HEK293 (cell line): Measurements from ENCODE around the gene IRX6.

ENCODE experiments used
- CTCF ChIA-PET: fragments of 350-600 bp; formaldehyde crosslinking; extraction: SDS; loops from one replicate; lab custom pipeline; 2021; ENCODE audit warnings: antibody characterized with exemption; lab: Yijun Ruan, JAX
- POLR2A ChIA-PET: fragments of 300-600 bp; formaldehyde crosslinking; extraction: SDS; loops from one replicate; lab custom pipeline; 2020; ENCODE audit warnings: antibody characterized with exemption, inconsistent platforms; lab: Yijun Ruan, JAX
- H3K27ac ChIP-seq: fragments of 200-500 bp; sonication (Bioruptor generic); 2 replicates; pipeline ENCODE4 v1.5.1; 2014; ENCODE audit warnings: low read depth, low read length, control low read depth, inconsistent platforms; ENCODE audit errors: extremely low read depth
- H3K36me3 ChIP-seq, 2 experiments: fragments of 200-500 bp in 1 of 2; sonication (Bioruptor generic) in 1 of 2; 1 replicate in 1 of 2; 2 replicates in 1 of 2; pipeline ENCODE4 v1.5.1; 2014 to 2017; ENCODE audit warnings: inconsistent platforms in 2 of 2, low read length in 2 of 2; ENCODE audit not compliant: control insufficient read depth in 2 of 2, insufficient read depth in 1 of 2
- H3K4me1 ChIP-seq: fragments of 200-500 bp; sonication (Bioruptor generic); 2 replicates; pipeline ENCODE4 v1.5.1; 2014; ENCODE audit warnings: mild to moderate bottlenecking, low read length, inconsistent platforms; ENCODE audit not compliant: control insufficient read depth, insufficient read depth
- H3K4me3 ChIP-seq: 2 replicates; pipeline ENCODE4 v1.5.1; 2011; ENCODE audit warnings: low read depth, mild to moderate bottlenecking, control low read depth, low read length, moderate library complexity
- H3K9me3 ChIP-seq: fragments of 200-500 bp; sonication (Bioruptor generic); 2 replicates; pipeline ENCODE4 v1.5.1; 2014; ENCODE audit warnings: low read depth, low read length, inconsistent platforms; ENCODE audit not compliant: control insufficient read depth, insufficient read depth
- GLI2 ChIP-seq: fragments of 450-650 bp; formaldehyde crosslinking; IDR thresholded peaks from 2 replicates; pipeline ENCODE4; 2017; ENCODE audit warnings: missing biosample characterization, missing genetic modification characterization, low read depth, borderline replicate concordance
- KLF8 ChIP-seq: fragments of 450-650 bp; formaldehyde crosslinking; IDR thresholded peaks from 2 replicates; pipeline ENCODE4 v1.5.1; 2016; ENCODE audit warnings: missing biosample characterization, missing genetic modification characterization
- SALL2 ChIP-seq: fragments of 450-650 bp; formaldehyde crosslinking; IDR thresholded peaks from 2 replicates; pipeline ENCODE4 v1.5.0; 2017; ENCODE audit warnings: missing biosample characterization, mild to moderate bottlenecking, missing genetic modification characterization, borderline replicate concordance
- SP7 ChIP-seq: fragments of 450-650 bp; formaldehyde crosslinking; IDR thresholded peaks from 2 replicates; pipeline ENCODE4 v1.5.1; 2016; ENCODE audit warnings: missing biosample characterization, missing genetic modification characterization
- ZBTB1 ChIP-seq: fragments of 450-650 bp; formaldehyde crosslinking; IDR thresholded peaks from 2 replicates; pipeline ENCODE4 v1.5.1; 2016; ENCODE audit warnings: missing biosample characterization, missing genetic modification characterization
- ZNF112 ChIP-seq: fragments of 450-650 bp; formaldehyde crosslinking; IDR thresholded peaks from 2 replicates; pipeline ENCODE4 v1.5.0; 2017; ENCODE audit warnings: missing biosample characterization, missing genetic modification characterization
- ZNF24 ChIP-seq: fragments of 450-650 bp; formaldehyde crosslinking; IDR thresholded peaks from 2 replicates; pipeline ENCODE4 v1.5.1; 2016; ENCODE audit warnings: missing biosample characterization, missing genetic modification characterization
- ZNF416 ChIP-seq: fragments of 450-650 bp; formaldehyde crosslinking; IDR thresholded peaks from 2 replicates; pipeline ENCODE4 v1.5.1; 2016; ENCODE audit warnings: missing biosample characterization, missing genetic modification characterization
- ZNF510 ChIP-seq: fragments of 450-650 bp; formaldehyde crosslinking; IDR thresholded peaks from 2 replicates; pipeline ENCODE4 v1.5.1; 2018; ENCODE audit warnings: mild to moderate bottlenecking, missing genetic modification characterization, missing biosample characterization; ENCODE audit not compliant: insufficient replicate concordance
- ZNF529 ChIP-seq: fragments of 450-650 bp; formaldehyde crosslinking; IDR thresholded peaks from 2 replicates; pipeline ENCODE4 v1.5.1; 2017; ENCODE audit warnings: missing genetic modification characterization, missing biosample characterization; ENCODE audit not compliant: insufficient replicate concordance
- ZNF548 ChIP-seq: fragments of 450-650 bp; formaldehyde crosslinking; IDR thresholded peaks from 2 replicates; pipeline ENCODE4 v1.5.1; 2016; ENCODE audit warnings: missing biosample characterization, missing genetic modification characterization
- ZNF585B ChIP-seq: fragments of 450-650 bp; formaldehyde crosslinking; IDR thresholded peaks from 2 replicates; pipeline ENCODE4 v1.5.1; 2016; ENCODE audit warnings: missing biosample characterization, missing genetic modification characterization
- ZNF626 ChIP-seq: fragments of 450-650 bp; sonication (Bioruptor Pico); formaldehyde crosslinking; IDR thresholded peaks from 2 replicates; pipeline ENCODE4 v1.5.1; 2018; ENCODE audit warnings: missing biosample characterization, missing genetic modification characterization, inconsistent platforms
- ZNF792 ChIP-seq: fragments of 450-650 bp; formaldehyde crosslinking; IDR thresholded peaks from 2 replicates; pipeline ENCODE4 v1.5.1; 2016; ENCODE audit warnings: missing biosample characterization, missing genetic modification characterization
- ZSCAN23 ChIP-seq: fragments of 450-650 bp; formaldehyde crosslinking; IDR thresholded peaks from 2 replicates; pipeline ENCODE4 v1.5.1; 2016; ENCODE audit warnings: missing biosample characterization, missing genetic modification characterization
- TF ChIP-seq, protein P1 (sequence below): fragments of 450-650 bp; formaldehyde crosslinking; IDR thresholded peaks from 2 replicates; pipeline ENCODE4 v1.5.1; 2016; ENCODE audit warnings: missing biosample characterization, missing genetic modification characterization
- TF ChIP-seq, protein P2 (sequence below): fragments of 450-650 bp; formaldehyde crosslinking; IDR thresholded peaks from 2 replicates; pipeline ENCODE4 v1.5.1; 2016; ENCODE audit warnings: missing biosample characterization, missing genetic modification characterization
- TF ChIP-seq, protein P3 (sequence below): fragments of 450-650 bp; formaldehyde crosslinking; IDR thresholded peaks from 2 replicates; pipeline ENCODE4 v1.5.1; 2017; ENCODE audit warnings: missing biosample characterization, mild to moderate bottlenecking, missing genetic modification characterization, moderate library complexity
- TF ChIP-seq, protein P4 (sequence below): fragments of 450-650 bp; formaldehyde crosslinking; conservative IDR thresholded peaks from 2 replicates; pipeline ENCODE4 v1.5.1; 2016; ENCODE audit warnings: low read depth, missing biosample characterization, missing genetic modification characterization

Gene IRX6

DNA sequence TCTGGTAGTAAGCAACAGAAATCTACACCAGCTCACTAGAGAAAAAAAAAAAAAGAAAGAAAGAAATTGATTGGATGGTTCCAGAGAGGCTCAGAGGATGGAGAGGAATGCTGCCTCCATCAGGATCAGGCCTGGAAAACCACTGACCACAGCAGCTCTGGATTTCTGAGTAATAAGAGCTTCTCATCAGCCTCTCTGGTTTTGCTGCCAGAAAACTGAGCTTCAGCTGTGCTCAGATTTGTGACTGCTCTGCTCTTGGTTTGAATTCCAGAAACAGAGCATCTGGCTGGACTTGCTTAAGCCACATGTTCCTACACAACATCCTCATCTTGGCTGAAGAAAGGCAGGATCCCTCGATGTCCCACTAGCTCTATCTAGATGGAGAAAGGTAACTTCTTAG lies 25.9 kb downstream of the IRX6 start:
- CTCF ChIA-PET, result interaction anchor here (0.6 to 0.7 kb wide), 3 partner anchors 287 to 969 kb away, joined by 3 to 4 read pairs (median 4); no protein-coding TSS in a partner anchor
- H3K4me1 ChIP-seq, result no peaks in the 10 kb centered on the region
- POLR2A ChIA-PET, result no interaction called here
- H3K36me3 ChIP-seq, result no peaks in the 10 kb centered on the region
- no peak overlapping the region for H3K4me3 ChIP-seq
- TF ChIP-seq GLI2 (tag by site-specific recombination), result no peak
- TF ChIP-seq ZNF24 (tag by site-specific recombination), result no peak
- no peak for TF ChIP-seq ZNF510
- no peak for TF ChIP-seq ZNF548
- no peak for TF ChIP-seq ZNF112 (tag by site-specific recombination)
- TF ChIP-seq ZNF792 (tag by site-specific recombination), result no peak
- TF ChIP-seq SALL2 (tag by site-specific recombination), result no peak
- no peak for TF ChIP-seq SP7 (tag by site-specific recombination)
- TF ChIP-seq, protein P1, sequence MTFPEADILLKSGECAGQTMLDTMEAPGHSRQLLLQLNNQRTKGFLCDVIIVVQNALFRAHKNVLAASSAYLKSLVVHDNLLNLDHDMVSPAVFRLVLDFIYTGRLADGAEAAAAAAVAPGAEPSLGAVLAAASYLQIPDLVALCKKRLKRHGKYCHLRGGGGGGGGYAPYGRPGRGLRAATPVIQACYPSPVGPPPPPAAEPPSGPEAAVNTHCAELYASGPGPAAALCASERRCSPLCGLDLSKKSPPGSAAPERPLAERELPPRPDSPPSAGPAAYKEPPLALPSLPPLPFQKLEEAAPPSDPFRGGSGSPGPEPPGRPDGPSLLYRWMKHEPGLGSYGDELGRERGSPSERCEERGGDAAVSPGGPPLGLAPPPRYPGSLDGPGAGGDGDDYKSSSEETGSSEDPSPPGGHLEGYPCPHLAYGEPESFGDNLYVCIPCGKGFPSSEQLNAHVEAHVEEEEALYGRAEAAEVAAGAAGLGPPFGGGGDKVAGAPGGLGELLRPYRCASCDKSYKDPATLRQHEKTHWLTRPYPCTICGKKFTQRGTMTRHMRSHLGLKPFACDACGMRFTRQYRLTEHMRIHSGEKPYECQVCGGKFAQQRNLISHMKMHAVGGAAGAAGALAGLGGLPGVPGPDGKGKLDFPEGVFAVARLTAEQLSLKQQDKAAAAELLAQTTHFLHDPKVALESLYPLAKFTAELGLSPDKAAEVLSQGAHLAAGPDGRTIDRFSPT (tag by site-specific recombination), result no peak
- no peak for TF ChIP-seq KLF8 (tag by site-specific recombination)
- TF ChIP-seq, protein P2, sequence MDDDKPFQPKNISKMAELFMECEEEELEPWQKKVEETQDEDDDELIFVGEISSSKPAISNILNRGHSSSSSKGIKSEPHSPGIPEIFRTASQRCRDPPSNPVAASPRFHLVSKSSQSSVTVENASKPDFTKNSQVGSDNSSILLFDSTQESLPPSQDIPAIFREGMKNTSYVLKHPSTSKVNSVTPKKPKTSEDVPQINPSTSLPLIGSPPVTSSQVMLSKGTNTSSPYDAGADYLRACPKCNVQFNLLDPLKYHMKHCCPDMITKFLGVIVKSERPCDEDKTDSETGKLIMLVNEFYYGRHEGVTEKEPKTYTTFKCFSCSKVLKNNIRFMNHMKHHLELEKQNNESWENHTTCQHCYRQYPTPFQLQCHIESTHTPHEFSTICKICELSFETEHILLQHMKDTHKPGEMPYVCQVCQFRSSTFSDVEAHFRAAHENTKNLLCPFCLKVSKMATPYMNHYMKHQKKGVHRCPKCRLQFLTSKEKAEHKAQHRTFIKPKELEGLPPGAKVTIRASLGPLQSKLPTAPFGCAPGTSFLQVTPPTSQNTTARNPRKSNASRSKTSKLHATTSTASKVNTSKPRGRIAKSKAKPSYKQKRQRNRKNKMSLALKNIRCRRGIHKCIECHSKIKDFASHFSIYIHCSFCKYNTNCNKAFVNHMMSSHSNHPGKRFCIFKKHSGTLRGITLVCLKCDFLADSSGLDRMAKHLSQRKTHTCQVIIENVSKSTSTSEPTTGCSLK (tag by site-specific recombination), result no peak
- TF ChIP-seq ZNF585B (tag by site-specific recombination), result no peak
- no peak for TF ChIP-seq ZNF529 (tag by site-specific recombination)
- no peak for TF ChIP-seq ZNF626
- no peak for TF ChIP-seq ZNF416 (tag by site-specific recombination)
- TF ChIP-seq, protein P3, sequence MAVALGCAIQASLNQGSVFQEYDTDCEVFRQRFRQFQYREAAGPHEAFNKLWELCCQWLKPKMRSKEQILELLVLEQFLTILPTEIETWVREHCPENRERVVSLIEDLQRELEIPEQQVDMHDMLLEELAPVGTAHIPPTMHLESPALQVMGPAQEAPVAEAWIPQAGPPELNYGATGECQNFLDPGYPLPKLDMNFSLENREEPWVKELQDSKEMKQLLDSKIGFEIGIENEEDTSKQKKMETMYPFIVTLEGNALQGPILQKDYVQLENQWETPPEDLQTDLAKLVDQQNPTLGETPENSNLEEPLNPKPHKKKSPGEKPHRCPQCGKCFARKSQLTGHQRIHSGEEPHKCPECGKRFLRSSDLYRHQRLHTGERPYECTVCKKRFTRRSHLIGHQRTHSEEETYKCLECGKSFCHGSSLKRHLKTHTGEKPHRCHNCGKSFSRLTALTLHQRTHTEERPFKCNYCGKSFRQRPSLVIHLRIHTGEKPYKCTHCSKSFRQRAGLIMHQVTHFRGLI (tag by site-specific recombination), result no peak
- no peaks in the 10 kb centered on the region for H3K9me3 ChIP-seq
- H3K27ac ChIP-seq, result no peak overlapping the region

DNA sequence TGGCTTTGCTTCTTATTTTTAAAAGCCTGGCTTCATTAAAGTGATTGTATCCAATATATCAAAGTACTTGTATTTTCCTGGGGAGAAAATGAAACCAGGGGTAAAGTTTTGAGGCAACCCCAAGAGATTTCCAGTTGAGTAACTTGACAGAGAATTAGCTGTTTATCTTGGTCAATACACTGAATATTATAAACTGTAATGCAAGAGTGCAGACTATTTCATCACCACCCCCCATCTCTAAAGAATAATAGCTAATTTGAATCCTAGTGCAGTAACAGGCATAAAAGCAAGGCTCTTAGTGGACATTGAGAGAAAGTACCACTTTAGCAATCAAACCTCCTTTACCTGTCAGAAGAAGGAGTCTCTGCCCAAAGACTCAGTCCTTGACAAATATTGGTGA lies 27.0 kb downstream of the IRX6 start:
- POLR2A ChIA-PET, result no interaction called here

More for the DNA sequence above, 27.0 kb downstream of the IRX6 start:
- no peak for TF ChIP-seq ZSCAN23 (tag by site-specific recombination)
- TF ChIP-seq, protein P1 (tag by site-specific recombination), result no peak
- TF ChIP-seq, protein P4, sequence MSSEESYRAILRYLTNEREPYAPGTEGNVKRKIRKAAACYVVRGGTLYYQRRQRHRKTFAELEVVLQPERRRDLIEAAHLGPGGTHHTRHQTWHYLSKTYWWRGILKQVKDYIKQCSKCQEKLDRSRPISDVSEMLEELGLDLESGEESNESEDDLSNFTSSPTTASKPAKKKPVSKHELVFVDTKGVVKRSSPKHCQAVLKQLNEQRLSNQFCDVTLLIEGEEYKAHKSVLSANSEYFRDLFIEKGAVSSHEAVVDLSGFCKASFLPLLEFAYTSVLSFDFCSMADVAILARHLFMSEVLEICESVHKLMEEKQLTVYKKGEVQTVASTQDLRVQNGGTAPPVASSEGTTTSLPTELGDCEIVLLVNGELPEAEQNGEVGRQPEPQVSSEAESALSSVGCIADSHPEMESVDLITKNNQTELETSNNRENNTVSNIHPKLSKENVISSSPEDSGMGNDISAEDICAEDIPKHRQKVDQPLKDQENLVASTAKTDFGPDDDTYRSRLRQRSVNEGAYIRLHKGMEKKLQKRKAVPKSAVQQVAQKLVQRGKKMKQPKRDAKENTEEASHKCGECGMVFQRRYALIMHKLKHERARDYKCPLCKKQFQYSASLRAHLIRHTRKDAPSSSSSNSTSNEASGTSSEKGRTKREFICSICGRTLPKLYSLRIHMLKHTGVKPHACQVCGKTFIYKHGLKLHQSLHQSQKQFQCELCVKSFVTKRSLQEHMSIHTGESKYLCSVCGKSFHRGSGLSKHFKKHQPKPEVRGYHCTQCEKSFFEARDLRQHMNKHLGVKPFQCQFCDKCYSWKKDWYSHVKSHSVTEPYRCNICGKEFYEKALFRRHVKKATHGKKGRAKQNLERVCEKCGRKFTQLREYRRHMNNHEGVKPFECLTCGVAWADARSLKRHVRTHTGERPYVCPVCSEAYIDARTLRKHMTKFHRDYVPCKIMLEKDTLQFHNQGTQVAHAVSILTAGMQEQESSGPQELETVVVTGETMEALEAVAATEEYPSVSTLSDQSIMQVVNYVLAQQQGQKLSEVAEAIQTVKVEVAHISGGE (tag by site-specific recombination), result no peak
- TF ChIP-seq ZNF510, result no peak
- TF ChIP-seq ZBTB1 (tag by site-specific recombination), result no peak
- Histone ChIP-seq H3K36me3 (no peaks in the 10 kb centered on the region), H3K9me3 (no peaks in the 10 kb centered on the region), H3K27ac (no peak overlapping the region), H3K4me1 (no peaks in the 10 kb centered on the region), H3K4me3 (no peak overlapping the region)
- CTCF ChIA-PET, result interaction anchor here (0.7 kb wide), 1 partner anchor 1162 kb away, joined by 3 read pairs; no protein-coding TSS in a partner anchor
